Large intestine (tissue), 3 donors: Measurements from ENCODE around the gene CIAO3. TPM values are rescaled to one million over a fixed set of nuclear protein-coding genes. Genes with fewer than 3 reads are reported as not detected.
"Not testable (repeated sequence)": the region's sequence is repeated elsewhere in the genome, so short reads cannot be mapped to it uniquely, and the experiment has no call there.

Experiments
- DNase-seq, 2 donors: peaks; one replicate each; pipeline versions ENCODE4 v3.0.0 to v3.0.0-alpha.2; 2013
- H3K27ac ChIP-seq: one replicate; pipeline ENCODE4 v1.5.1; 2013; ENCODE audit warnings: low read length
- H3K27me3 ChIP-seq: 2 replicates; pipeline ENCODE4 v1.6.1; 2013; ENCODE audit warnings: low read length; ENCODE audit not compliant: control insufficient read depth, insufficient read depth
- H3K36me3 ChIP-seq: 2 replicates; pipeline ENCODE4 v1.6.1; 2013; ENCODE audit warnings: low read length; ENCODE audit not compliant: control insufficient read depth, insufficient read depth
- H3K4me1 ChIP-seq: one replicate; pipeline ENCODE4 v1.6.1; 2013; ENCODE audit warnings: low read length; ENCODE audit not compliant: control insufficient read depth, insufficient read depth
- H3K4me3 ChIP-seq: one replicate; pipeline ENCODE4 v1.5.1; 2013; ENCODE audit warnings: low read length
- H3K9me3 ChIP-seq: one replicate; pipeline ENCODE4 v1.6.1; 2013; ENCODE audit warnings: mild to moderate bottlenecking, low read depth, low read length, moderate library complexity; ENCODE audit not compliant: control insufficient read depth
- WGBS: methylation state at CpG from one replicate; pipeline ENCODE4 v1.1.5; 2013; ENCODE audit warnings: low lambda C conversion rate; ENCODE audit not compliant: insufficient coverage; 5-methylcytosine and 5-hydroxymethylcytosine counted together
- polyA plus RNA-seq: library from polyadenylated mRNA; unstranded; fragments of 120-200 nt; gene quantifications from one replicate; pipeline ENCODE4 v1.2.1, GENCODE V29; 2013

CIAO3 gene
- polyA plus RNA-seq, 1 donor, result 31.3 TPM

- WGBS, result no CpG with 5 or more reads among the region's 15 CpGs
- Histone ChIP-seq H3K27me3 (peaks cover 2% of the 10 kb centered on the region), H3K9me3 (peaks cover 3% of the 10 kb centered on the region), H3K27ac (no peak overlapping the region), H3K4me1 (peaks cover 25% of the 10 kb centered on the region), H3K4me3 (no peak overlapping the region), H3K36me3 (no peaks in the 10 kb centered on the region)
- DNase-seq, result no peak
Measured at GRCh38 chr16:760065-760464, 19.3 kb upstream of the CIAO3 start.

GRCh38 chr16:759110-759910 is 18.5 kb upstream of the CIAO3 start:
- Histone ChIP-seq H3K27me3 (peaks cover 2% of the 10 kb centered on the region), H3K27ac (no peak overlapping the region), H3K4me1 (peaks cover 25% of the 10 kb centered on the region), H3K4me3 (no peak overlapping the region), H3K9me3 (peaks cover 3% of the 10 kb centered on the region), H3K36me3 (no peaks in the 10 kb centered on the region)
- DNase-seq, result peak in 1 of 2 donors; percentile 22
- 100% methylated on average over 1 of the region's 34 CpGs for WGBS

- no peak for DNase-seq
- no peak overlapping the region for H3K4me3 ChIP-seq
- no peaks in the 10 kb centered on the region for H3K36me3 ChIP-seq
- peaks cover 3% of the 10 kb centered on the region for H3K9me3 ChIP-seq
- no CpG with 5 or more reads among the region's 5 CpGs for WGBS
- H3K27me3 ChIP-seq, result peaks cover 8% of the 10 kb centered on the region
- no peak overlapping the region for H3K27ac ChIP-seq
- peaks cover 15% of the 10 kb centered on the region for H3K4me1 ChIP-seq
Measured at GRCh38 chr16:756428-756827, 15.6 kb upstream of the CIAO3 start.

- no peak for DNase-seq
- WGBS, result no CpG with 5 or more reads among the region's 11 CpGs
- no peaks in the 10 kb centered on the region for H3K9me3 ChIP-seq
- H3K36me3 ChIP-seq, result no peaks in the 10 kb centered on the region
- H3K27ac ChIP-seq, result no peak overlapping the region
- no peak overlapping the region for H3K4me3 ChIP-seq
- H3K4me1 ChIP-seq, result peaks cover 5% of the 10 kb centered on the region
- H3K27me3 ChIP-seq, result peaks cover 15% of the 10 kb centered on the region
Measured at GRCh38 chr16:754656-755055, 13.9 kb upstream of the CIAO3 start.

GRCh38 chr16:754121-754607 is 13.4 kb upstream of the CIAO3 start:
- not testable (repeated sequence) for DNase-seq, H3K4me3 ChIP-seq, H3K36me3 ChIP-seq, H3K4me1 ChIP-seq, H3K9me3 ChIP-seq, H3K27ac ChIP-seq
- WGBS, result no CpG with 5 or more reads among the region's 11 CpGs
- H3K27me3 ChIP-seq, result peaks cover 15% of the 10 kb centered on the region

GRCh38 chr16:752007-752312 is 11.2 kb upstream of the CIAO3 start:
- Histone ChIP-seq H3K27me3 (peaks cover 15% of the 10 kb centered on the region), H3K36me3 (no peaks in the 10 kb centered on the region), H3K4me3 (no peak overlapping the region), H3K4me1 (no peaks in the 10 kb centered on the region), H3K9me3 (no peaks in the 10 kb centered on the region), H3K27ac (no peak overlapping the region)
- peak in 1 of 2 donors; percentile 48 for DNase-seq
- WGBS, result no CpG with 5 or more reads among the region's 10 CpGs

- Histone ChIP-seq H3K27me3 (peaks cover 14% of the 10 kb centered on the region), H3K27ac (no peak overlapping the region), H3K36me3 (no peaks in the 10 kb centered on the region), H3K4me1 (no peaks in the 10 kb centered on the region), H3K4me3 (no peak overlapping the region), H3K9me3 (no peaks in the 10 kb centered on the region)
- WGBS, result no CpG with 5 or more reads among the region's 39 CpGs
- no peak for DNase-seq
Measured at GRCh38 chr16:751152-752006, 10.6 kb upstream of the CIAO3 start.

- Histone ChIP-seq H3K4me1 (no peaks in the 10 kb centered on the region), H3K9me3 (no peaks in the 10 kb centered on the region), H3K27me3 (peaks cover 13% of the 10 kb centered on the region), H3K36me3 (no peaks in the 10 kb centered on the region), H3K27ac (no peak overlapping the region), H3K4me3 (no peak overlapping the region)
- no peak for DNase-seq
- WGBS, result no CpG with 5 or more reads among the region's 9 CpGs
Measured at GRCh38 chr16:750485-750884, 9.7 kb upstream of the CIAO3 start.

- 100% methylated on average over 2 of the region's 6 CpGs for WGBS
- peaks cover 13% of the 10 kb centered on the region for H3K27me3 ChIP-seq
- DNase-seq, result no peak
- no peaks in the 10 kb centered on the region for H3K4me1 ChIP-seq
- no peak overlapping the region for H3K4me3 ChIP-seq
- no peaks in the 10 kb centered on the region for H3K36me3 ChIP-seq
- H3K9me3 ChIP-seq, result no peaks in the 10 kb centered on the region
- no peak overlapping the region for H3K27ac ChIP-seq
Measured at GRCh38 chr16:749010-749409, 8.2 kb upstream of the CIAO3 start.

GRCh38 chr16:747978-748746 is 7.4 kb upstream of the CIAO3 start:
- peaks cover 13% of the 10 kb centered on the region for H3K27me3 ChIP-seq
- no CpG with 5 or more reads among the region's 39 CpGs for WGBS
- no peak overlapping the region for H3K4me3 ChIP-seq
- no peak for DNase-seq
- H3K36me3 ChIP-seq, result no peaks in the 10 kb centered on the region
- H3K27ac ChIP-seq, result no peak overlapping the region
- H3K9me3 ChIP-seq, result no peaks in the 10 kb centered on the region
- no peaks in the 10 kb centered on the region for H3K4me1 ChIP-seq
